Activated T-cell treated with anti-CD3 and anti-CD28 coated beads, Interleukin-2, amount 50 U/mL, for 72 hours (primary cell): ENCODE measurements around the gene REPS2. TPM values are rescaled to one million over a fixed set of nuclear protein-coding genes. Genes with fewer than 3 reads are reported as not detected.

Source experiments
- ATAC-seq, 2 donors: fragments of 150-1000 bp; cut with Tn5 transposase; replicated peaks in 1 of 2; 2 replicates each; pipeline ENCODE4 v1.10.0; 2021; ENCODE audit warnings: moderate library complexity in 2 of 2, mild to moderate bottlenecking in 1 of 2
- DNase-seq, 2 donors: peaks; one replicate each; pipeline ENCODE4 v3.0.0; 2021 to 2022; ENCODE audit warnings: mixed read lengths in 1 of 2
- H3K27ac Mint-ChIP-seq: one replicate; pipeline ENCODE4 v1.8.0; 2022; ENCODE audit warnings: mild to moderate bottlenecking, moderate library complexity, mixed read lengths
- H3K27me3 Mint-ChIP-seq: one replicate; pipeline ENCODE4 v1.8.0; 2022; ENCODE audit warnings: low read depth, mixed read lengths
- H3K36me3 Mint-ChIP-seq, 2 donors: one replicate each; pipeline ENCODE4 v1.8.0; 2022; ENCODE audit warnings: mixed read lengths in 2 of 2, mild to moderate bottlenecking in 1 of 2; ENCODE audit not compliant: insufficient read depth in 2 of 2
- H3K4me1 Mint-ChIP-seq: one replicate; pipeline ENCODE4 v1.8.0; 2022; ENCODE audit warnings: low read depth, mixed read lengths
- H3K4me3 Mint-ChIP-seq, 2 donors: one replicate each; pipeline ENCODE4 v1.8.0; 2022; ENCODE audit warnings: mild to moderate bottlenecking in 2 of 2, mixed read lengths in 2 of 2, moderate library complexity in 2 of 2
- H3K9me3 Mint-ChIP-seq, 2 donors: one replicate each; pipeline ENCODE4 v1.8.0; 2022; ENCODE audit warnings: mixed read lengths in 2 of 2
- total RNA-seq, 2 donors: library from RNA; stranded (reverse); gene quantifications; one replicate each; pipeline ENCODE4 v1.2.3, GENCODE V29; 2022

Gene REPS2
- total RNA-seq, 2 donors from 2014 or later: 0.39 to 0.67 TPM

- H3K4me1 Mint-ChIP-seq: peaks cover 9% of the 10 kb centered on the region
- H3K9me3 Mint-ChIP-seq: no peaks in the 10 kb centered on the region
- H3K4me3 Mint-ChIP-seq: no peak overlapping the region
- no peak overlapping the region for H3K27ac Mint-ChIP-seq
- peaks cover 32% of the 10 kb centered on the region for H3K27me3 Mint-ChIP-seq
- peaks cover 0 to 3% of the 10 kb centered on the region in 2 donors for H3K36me3 Mint-ChIP-seq
- no peak for ATAC-seq
- DNase-seq: no peak
These were observed 25.2 kb downstream of the REPS2 start for GRCh38 chrX:16971694-16972093.

DNA sequence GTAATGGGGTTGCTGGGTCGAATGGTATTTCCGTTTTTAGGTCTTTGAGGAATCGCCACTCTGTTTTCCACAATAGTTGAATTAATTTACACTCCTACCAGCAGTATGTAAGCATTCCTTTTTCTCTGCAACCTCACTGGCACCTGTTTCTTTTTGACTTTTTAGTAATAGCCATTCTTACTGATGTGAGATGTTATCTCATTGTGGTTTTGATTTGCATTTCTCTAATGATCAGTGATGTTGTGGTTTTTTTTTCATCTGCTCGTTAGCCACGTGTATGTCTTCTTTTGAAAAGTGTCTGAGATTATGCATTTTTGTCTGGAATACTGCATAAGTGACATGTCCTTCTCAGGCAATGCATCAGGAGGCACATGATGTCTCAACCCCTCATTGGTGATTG, 28.8 kb downstream of the REPS2 start:
- H3K9me3 Mint-ChIP-seq: no peaks in the 10 kb centered on the region
- ATAC-seq (no peak), DNase-seq (no peak)
- H3K36me3 Mint-ChIP-seq: peaks cover 0 to 3% of the 10 kb centered on the region in 2 donors
- H3K4me3 Mint-ChIP-seq: no peak overlapping the region
- H3K27ac Mint-ChIP-seq: no peak overlapping the region
- peaks cover 9% of the 10 kb centered on the region for H3K4me1 Mint-ChIP-seq
- peaks cover 32% of the 10 kb centered on the region for H3K27me3 Mint-ChIP-seq

GRCh38 chrX:16977771-16978170, 31.3 kb downstream of the REPS2 start:
- H3K4me1 Mint-ChIP-seq: no peaks in the 10 kb centered on the region
- H3K9me3 Mint-ChIP-seq: no peaks in the 10 kb centered on the region

DNA sequence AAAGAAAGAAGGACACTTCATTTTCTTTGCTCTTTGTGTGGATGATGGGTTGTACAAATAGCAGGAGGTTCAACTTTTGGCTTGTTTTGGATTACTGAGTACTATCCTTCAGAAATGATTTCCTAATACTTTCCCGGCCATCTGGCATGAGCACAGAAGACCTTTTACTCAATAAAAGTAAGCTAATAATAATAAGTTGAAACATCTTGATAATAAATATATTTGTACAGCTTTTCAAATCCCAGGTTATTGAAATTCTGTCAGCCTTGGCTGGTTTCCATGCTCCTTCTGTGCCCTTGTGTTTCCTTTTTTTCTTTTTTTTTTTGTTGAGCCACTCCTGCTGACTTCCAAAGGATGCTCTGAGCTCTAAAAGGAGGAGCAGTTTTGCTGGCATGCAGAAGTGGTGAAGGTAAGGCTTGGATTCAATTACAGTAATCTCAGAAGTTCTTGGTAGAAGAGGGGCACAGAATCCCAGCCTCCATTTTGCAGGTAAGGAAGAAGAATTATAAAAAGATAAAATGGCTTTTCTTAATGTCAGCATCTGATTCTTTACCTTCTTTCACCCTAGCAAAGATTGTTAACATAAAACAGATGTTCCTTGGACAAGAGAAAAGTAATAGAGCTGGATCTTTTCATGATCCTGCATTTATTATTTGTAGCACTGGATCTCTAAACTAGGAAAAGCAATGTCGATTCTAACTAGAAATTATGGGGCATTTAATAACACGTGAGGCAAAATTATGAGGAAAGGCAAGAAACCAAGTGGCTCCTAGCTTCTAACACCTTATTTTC, 31.9 kb downstream of the REPS2 start:
- Mint-ChIP-seq H3K9me3 (no peaks in the 10 kb centered on the region), H3K27ac (no peak overlapping the region)
- ATAC-seq: no peak

More at GRCh38 chrX:16977771-16978170, 31.3 kb downstream of the REPS2 start:
- Mint-ChIP-seq H3K27me3 (peaks cover 20% of the 10 kb centered on the region), H3K27ac (no peak overlapping the region), H3K36me3 (no peaks in the 10 kb centered on the region), H3K4me3 (no peak overlapping the region)
- ATAC-seq: no peak
- DNase-seq: no peak

DNA sequence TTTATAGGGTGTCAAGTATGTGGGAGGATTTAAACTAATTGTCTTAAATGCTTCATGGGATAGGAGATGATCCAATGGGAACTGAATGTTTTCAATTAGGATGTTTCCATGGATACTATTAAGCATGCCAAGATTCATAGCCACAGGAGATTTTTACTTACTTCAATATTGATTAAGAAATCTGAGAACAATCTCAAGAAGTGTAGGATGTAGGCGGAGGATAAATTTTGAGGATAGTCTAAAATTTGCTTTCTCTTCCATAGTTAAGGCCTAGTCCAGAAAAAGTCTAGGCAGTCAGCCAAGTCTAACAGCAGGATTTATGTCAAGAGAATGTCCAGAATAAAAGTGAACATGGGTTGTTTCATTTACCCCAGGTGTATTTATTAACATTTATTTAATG, 32.8 kb downstream of the REPS2 start:
- Mint-ChIP-seq H3K27ac (no peak overlapping the region), H3K4me1 (no peaks in the 10 kb centered on the region), H3K9me3 (no peaks in the 10 kb centered on the region), H3K27me3 (peaks cover 13% of the 10 kb centered on the region), H3K36me3 (no peaks in the 10 kb centered on the region), H3K4me3 (no peak overlapping the region)
- no peak for ATAC-seq
- no peak for DNase-seq

More for the DNA sequence above, 31.9 kb downstream of the REPS2 start:
- H3K4me3 Mint-ChIP-seq: no peak overlapping the region
- H3K4me1 Mint-ChIP-seq: no peaks in the 10 kb centered on the region
- DNase-seq: no peak
- peaks cover 14% of the 10 kb centered on the region for H3K27me3 Mint-ChIP-seq
- no peaks in the 10 kb centered on the region for H3K36me3 Mint-ChIP-seq

DNA sequence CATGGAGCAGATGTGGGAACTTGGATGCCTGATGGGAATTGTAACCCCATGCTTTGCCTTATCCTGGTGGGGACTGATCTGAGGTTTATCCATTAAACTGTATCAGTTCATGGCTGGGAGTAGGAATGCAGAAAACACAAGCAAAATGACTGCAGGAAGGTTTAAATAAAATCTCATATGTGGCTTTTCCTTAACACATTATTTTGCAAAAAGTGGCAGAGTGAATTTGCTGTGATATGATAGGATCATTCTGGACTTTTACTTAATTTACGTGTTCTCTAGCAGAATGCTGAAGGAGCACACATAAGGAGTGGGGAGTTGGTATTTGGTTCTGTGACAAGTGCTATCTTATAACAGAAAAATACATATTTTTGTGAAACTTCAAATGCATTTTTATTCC, 34.8 kb downstream of the REPS2 start:
- DNase-seq: no peak
- no peaks in the 10 kb centered on the region for H3K9me3 Mint-ChIP-seq
- peaks cover 11% of the 10 kb centered on the region for H3K27me3 Mint-ChIP-seq
- H3K4me1 Mint-ChIP-seq: no peaks in the 10 kb centered on the region
- no peak for ATAC-seq
- no peaks in the 10 kb centered on the region for H3K36me3 Mint-ChIP-seq
- H3K27ac Mint-ChIP-seq: no peak overlapping the region
- H3K4me3 Mint-ChIP-seq: no peak overlapping the region

GRCh38 chrX:16981980-16982379, 35.5 kb downstream of the REPS2 start:
- H3K4me3 Mint-ChIP-seq: no peak overlapping the region
- peaks cover 14% of the 10 kb centered on the region for H3K27me3 Mint-ChIP-seq
- H3K36me3 Mint-ChIP-seq: no peaks in the 10 kb centered on the region
- no peaks in the 10 kb centered on the region for H3K4me1 Mint-ChIP-seq
- no peaks in the 10 kb centered on the region for H3K9me3 Mint-ChIP-seq
- no peak for ATAC-seq
- DNase-seq: no peak
- H3K27ac Mint-ChIP-seq: no peak overlapping the region

DNA sequence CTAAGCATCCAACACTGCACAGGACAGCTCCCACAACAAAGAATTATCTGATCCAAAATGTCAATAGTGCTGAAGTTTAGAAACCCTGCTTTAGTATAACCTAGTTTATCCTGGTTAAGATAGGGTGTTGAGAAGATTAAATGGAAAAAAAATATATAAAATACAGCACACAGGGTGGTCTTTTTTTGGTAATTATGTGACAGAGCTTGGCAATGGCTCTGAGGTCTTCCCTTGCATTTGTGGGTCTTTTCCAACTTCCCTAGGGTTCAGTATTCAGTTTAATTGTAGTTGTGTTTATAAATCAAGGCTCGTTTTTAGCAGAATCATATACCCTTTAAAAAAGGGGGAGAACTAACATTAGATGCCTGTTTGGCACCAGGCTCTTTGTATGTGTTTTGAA, 36.6 kb downstream of the REPS2 start:
- Mint-ChIP-seq H3K4me3 (no peak overlapping the region), H3K9me3 (no peaks in the 10 kb centered on the region), H3K36me3 (no peaks in the 10 kb centered on the region), H3K27me3 (peaks cover 14% of the 10 kb centered on the region), H3K4me1 (no peaks in the 10 kb centered on the region), H3K27ac (no peak overlapping the region)
- ATAC-seq (no peak), DNase-seq (no peak)

- no peaks in the 10 kb centered on the region for H3K9me3 Mint-ChIP-seq
- ATAC-seq: no peak
- no peaks in the 10 kb centered on the region for H3K36me3 Mint-ChIP-seq
- H3K27ac Mint-ChIP-seq: no peak overlapping the region
- no peak overlapping the region for H3K4me3 Mint-ChIP-seq
- no peaks in the 10 kb centered on the region for H3K4me1 Mint-ChIP-seq
- no peak for DNase-seq
- H3K27me3 Mint-ChIP-seq: peaks cover 20% of the 10 kb centered on the region
These were observed 38.8 kb downstream of the REPS2 start for GRCh38 chrX:16985286-16985685.

DNA sequence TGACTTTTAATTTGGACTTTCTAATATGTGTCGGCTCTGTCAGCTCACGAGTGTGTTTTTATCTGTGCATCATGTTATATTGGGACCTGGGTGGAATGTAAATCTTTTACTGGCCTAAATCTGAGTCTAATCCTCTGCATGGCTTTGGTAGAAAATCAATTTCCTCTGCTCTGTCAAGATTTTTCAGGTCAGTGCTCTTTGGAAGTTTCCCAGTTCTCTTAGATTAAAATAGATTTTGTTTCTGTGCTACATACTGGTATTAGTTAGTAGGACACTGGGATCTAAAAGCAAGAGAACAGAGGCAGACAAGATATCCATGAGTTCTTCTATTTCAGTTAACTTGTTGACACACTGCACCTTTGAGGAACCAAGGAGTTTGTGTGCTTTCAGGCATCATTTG, 39.7 kb downstream of the REPS2 start:
- no peak for ATAC-seq
- Mint-ChIP-seq H3K36me3 (no peaks in the 10 kb centered on the region), H3K9me3 (no peaks in the 10 kb centered on the region), H3K27me3 (peaks cover 21% of the 10 kb centered on the region), H3K27ac (no peak overlapping the region), H3K4me1 (no peaks in the 10 kb centered on the region), H3K4me3 (no peak overlapping the region)
- no peak for DNase-seq

GRCh38 chrX:16989750-16990149, 43.3 kb downstream of the REPS2 start:
- ATAC-seq (no peak), DNase-seq (no peak)
- Mint-ChIP-seq H3K4me1 (no peaks in the 10 kb centered on the region), H3K4me3 (no peak overlapping the region), H3K27ac (no peak overlapping the region), H3K36me3 (no peaks in the 10 kb centered on the region), H3K27me3 (peaks cover 25% of the 10 kb centered on the region), H3K9me3 (no peaks in the 10 kb centered on the region)

DNA sequence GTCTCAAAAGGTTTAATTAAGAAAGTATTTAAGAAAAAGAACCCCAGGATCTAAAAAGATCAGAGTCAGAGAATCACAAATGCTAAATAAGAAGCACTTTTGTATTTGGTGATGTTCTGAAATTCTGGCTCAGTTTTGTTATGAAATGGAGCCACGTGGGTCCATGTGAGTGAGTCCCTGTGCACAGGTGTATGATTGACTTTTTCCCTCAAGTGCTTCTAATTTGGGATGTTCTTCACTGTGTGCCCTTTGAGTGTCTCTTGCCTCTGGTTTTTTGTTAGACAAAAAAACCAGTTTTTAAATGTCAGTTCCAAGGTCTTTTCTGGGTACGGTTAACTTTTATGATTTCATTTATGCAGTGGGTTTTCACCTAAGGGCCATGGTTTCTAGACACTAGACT, 44.4 kb downstream of the REPS2 start:
- ATAC-seq (no peak), DNase-seq (no peak)
- Mint-ChIP-seq H3K27me3 (peaks cover 17% of the 10 kb centered on the region), H3K27ac (no peak overlapping the region), H3K36me3 (no peaks in the 10 kb centered on the region), H3K4me1 (no peaks in the 10 kb centered on the region), H3K4me3 (no peak overlapping the region), H3K9me3 (no peaks in the 10 kb centered on the region)

- ATAC-seq (no peak), DNase-seq (no peak)
- Mint-ChIP-seq H3K4me3 (no peak overlapping the region), H3K27ac (no peak overlapping the region), H3K9me3 (no peaks in the 10 kb centered on the region), H3K27me3 (peaks cover 11% of the 10 kb centered on the region), H3K4me1 (no peaks in the 10 kb centered on the region), H3K36me3 (no peaks in the 10 kb centered on the region)
These were observed 46.0 kb downstream of the REPS2 start for GRCh38 chrX:16992445-16992844.

- Mint-ChIP-seq H3K4me1 (no peaks in the 10 kb centered on the region), H3K27ac (no peak overlapping the region), H3K36me3 (no peaks in the 10 kb centered on the region), H3K27me3 (peaks cover 11% of the 10 kb centered on the region), H3K4me3 (no peak overlapping the region), H3K9me3 (no peaks in the 10 kb centered on the region)
- ATAC-seq (no peak), DNase-seq (no peak)
These were observed 46.5 kb downstream of the REPS2 start for GRCh38 chrX:16992951-16993350.
